GM21367 (cell line): ENCODE measurements around the gene GTF2F2.

Experiments
- ATAC-seq: cut with Tn5 transposase; IDR thresholded peaks from one replicate; pipeline ENCODE4 v1.9.1; 2021; ENCODE audit not compliant: unreplicated experiment

Gene GTF2F2

GRCh38 chr13:45120967-45121831, 889 bp downstream of the GTF2F2 start:
- ATAC-seq, result no peak

DNA sequence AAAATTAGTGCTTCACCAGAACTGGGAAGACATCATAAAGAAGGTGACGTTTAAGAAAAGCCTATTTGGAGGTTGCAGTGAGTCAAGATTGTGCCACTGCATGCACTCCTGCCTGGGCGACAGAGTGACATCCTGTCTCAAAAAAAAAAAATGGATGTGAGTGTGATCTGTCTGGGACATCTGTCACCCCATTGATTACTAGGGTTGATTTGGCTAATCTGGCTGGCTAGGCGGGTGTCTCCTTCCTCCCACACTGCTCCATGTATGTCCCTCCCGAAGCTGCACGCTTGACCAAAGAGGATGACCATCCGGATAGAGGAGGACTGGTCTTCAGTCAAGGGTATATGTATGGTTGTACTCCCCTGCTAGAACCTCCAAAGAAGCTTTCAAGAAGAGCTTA, 2.6 kb downstream of the GTF2F2 start:
- no peak for ATAC-seq

DNA sequence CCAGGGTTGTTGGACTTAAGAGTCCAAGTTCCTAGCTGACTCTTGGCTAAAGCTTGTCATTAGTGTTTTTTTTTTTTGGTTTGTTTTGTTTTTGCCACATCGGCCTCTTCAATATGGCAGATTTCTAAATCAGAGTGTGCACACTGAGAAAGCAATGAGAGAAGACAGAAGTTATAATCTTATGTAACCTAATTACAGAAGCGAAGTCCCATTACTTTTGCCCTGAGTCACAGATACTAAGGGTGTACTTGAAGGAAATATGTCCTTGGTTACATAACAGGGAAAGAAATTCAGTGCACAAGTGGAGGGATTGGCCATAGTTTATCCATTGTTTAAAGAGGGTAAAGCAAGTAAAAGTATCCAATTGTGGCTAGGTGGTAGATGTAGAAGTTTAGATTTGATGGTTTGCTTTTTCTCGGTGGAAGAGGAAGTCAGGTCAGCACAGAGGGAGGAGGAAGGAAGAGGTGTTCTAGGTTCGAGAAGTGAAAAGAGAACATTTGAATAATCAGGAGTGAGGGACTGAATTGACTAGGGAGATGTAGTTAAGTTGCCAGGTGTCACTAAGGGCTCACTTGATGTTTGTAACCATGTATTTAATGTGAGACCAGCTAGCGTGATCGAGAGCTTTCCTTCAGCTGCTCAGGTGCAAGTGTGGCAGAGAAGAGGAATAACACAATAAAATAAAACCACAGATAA, 12.2 kb downstream of the GTF2F2 start:
- peak; percentile 80 for ATAC-seq

- ATAC-seq, result no peak
Measured at GRCh38 chr13:45133396-45134118, 13.2 kb downstream of the GTF2F2 start.

GRCh38 chr13:45136741-45137504, 16.6 kb downstream of the GTF2F2 start:
- ATAC-seq, result no peak

DNA sequence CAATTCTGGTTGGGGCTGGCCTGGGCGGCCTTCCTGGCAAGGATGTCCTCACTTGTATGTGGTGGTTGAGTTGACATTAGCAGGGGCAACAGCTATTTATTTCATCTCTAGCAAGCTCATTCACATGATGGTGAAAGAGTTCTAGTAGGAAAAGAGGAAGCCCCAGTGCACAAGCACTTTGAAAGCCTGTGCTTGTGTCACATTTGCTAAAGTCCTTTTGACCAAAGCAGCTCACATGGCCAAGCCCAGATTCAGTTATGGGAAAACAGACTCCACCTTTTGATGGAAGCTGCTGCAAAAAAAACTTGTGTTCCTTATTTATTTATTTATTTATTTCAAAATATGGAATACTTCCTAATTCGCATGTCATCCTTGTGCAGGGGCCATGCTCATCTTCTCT, 17.2 kb downstream of the GTF2F2 start:
- ATAC-seq, result no peak

GRCh38 chr13:45138282-45138681, 18.0 kb downstream of the GTF2F2 start:
- ATAC-seq, result no peak

DNA sequence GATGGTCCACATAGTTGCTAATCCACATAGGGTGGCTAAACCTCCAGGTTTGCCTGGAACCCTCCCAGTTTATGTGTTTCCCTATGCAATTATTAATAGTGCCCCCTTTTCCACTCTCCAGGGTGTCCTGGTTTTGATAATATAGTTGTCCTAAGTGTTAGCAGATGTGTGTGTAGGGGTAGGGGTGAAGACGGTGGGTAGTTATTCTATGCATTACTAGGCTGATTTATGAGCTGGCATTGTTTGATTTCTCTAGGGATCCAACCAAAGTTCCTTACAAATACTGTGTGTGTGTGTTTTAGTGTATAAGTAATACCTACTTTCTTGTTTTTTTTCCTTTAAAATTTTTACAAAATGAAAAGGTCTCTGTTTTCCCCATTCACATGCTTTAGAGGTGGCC, 21.1 kb downstream of the GTF2F2 start:
- ATAC-seq, result no peak

- ATAC-seq, result no peak
Measured at GRCh38 chr13:45142440-45143345, 22.4 kb downstream of the GTF2F2 start.

- no peak for ATAC-seq
Measured at GRCh38 chr13:45143346-45143751, 23.0 kb downstream of the GTF2F2 start.

GRCh38 chr13:45149964-45150363, 29.7 kb downstream of the GTF2F2 start:
- ATAC-seq, result no peak

DNA sequence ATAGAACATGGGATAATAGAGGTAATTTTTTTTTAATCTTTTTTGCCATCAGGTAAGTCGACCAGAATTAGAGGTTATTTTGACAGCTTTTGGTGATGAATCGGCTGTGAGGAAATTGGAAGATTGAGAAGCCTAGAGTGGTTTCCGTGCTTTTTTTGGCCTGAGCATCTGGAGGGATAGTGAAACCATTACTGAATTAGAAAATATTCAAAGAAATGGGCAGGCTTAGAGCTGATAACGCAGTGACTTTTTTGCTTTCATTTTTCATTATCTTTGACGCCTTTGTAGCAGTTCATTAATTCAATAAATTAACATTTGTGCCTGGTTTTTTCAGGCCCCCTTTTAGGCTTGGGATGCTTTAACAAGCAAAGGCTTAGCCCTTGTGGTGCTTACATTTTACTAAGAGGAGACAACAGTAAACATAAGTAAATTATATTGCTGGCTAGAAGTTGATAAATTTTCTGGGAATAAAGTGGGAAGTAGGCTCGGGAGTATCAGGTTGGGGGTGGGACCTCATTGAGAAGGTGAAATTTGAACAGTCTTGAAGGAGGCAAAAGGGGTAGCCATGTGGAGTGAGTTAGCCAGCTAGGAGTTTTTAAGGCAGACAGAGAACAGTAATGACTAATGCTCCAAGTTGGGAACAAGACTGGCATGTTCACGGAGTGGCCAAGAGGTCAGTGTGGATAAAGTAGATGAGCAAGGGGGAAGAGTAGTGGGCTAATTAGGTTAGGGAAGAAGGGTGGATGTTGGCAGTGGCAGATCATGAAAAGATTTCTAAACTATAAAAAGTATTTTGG, 36.5 kb downstream of the GTF2F2 start:
- no peak for ATAC-seq

DNA sequence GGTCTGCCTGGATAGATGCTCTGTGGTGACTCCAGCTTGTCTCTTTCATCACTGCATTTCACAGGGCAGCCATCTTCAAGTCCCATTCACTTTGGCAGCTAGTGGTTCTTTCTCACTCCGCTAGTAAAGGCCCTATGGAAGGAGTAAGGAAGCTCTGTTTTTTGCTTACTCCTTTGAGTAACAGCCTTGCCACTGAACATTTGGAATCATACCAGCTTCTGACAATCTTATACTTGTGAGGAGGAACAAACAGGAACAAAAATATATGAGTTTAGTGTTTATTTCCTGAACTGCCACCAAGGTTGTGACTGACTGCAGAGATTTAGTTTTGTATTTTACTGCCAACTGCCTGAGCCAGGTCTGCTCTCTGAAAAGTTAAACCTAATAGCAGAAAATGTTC, 41.9 kb downstream of the GTF2F2 start:
- ATAC-seq, result no peak

DNA sequence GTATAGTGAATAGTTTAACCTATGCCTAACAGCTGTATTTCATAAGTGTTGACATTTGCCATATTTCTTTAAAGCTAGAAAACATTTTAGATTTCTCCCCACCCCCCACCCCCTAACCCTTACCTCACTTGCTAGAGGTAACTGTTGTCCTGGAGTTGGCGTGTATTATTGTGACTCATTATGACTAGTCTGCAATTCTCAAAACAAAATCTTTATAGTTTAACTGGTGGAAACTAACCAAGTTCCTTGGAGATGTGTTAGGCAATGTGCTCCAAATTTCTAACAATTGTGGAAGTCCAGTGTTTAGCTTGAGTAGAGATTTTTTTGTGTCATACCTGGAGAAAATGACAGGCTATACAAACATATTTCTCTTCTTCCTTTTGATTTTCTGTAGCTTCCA, 42.5 kb downstream of the GTF2F2 start:
- no peak for ATAC-seq

GRCh38 chr13:45166858-45167257, 46.5 kb downstream of the GTF2F2 start:
- no peak for ATAC-seq

DNA sequence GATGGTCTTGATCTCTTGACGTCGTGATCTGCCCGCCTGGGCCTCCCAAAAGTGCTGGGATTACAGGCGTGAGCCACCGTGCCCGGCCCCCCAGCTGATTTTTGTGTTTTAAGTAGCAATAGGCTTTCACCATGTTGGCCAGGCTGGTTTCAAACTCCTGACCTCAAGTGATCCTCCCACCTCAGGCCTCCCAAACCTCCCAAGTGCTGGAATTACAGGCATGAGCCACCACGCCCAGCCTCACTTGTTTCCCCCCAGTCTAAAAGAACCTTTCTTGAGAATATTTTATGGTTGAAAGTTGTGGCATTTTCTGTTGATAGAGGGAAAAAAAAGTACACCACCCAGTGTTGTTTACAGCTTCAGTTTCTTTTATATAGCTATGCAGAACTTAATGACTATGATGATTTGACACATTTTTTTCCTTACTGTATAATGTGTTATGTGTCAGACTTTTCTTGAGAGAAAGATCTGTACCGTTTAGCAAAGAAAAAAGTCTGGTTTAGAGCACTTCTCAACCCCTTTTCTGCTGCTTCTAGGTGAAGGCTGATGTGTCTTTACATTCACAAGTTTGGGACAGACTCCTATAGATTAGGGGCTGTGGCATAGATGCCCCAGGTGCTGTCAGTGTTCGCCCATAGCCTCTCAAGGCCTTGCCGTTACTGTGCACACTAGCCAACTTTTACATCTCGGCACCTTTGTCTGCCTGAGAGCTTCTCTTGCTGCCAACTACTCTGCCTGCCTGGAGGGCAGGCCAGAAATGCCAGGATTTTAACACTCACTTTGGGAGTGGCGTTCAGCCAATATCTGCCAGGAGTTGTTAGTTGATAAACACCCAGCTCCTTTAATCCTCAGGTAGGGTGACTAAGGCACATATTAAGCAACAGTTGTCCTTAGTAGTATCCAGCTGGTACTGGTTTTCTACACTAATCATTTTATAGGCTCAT, 47.6 kb downstream of the GTF2F2 start:
- no peak for ATAC-seq

- no peak for ATAC-seq
Measured at GRCh38 chr13:45168555-45168930, 48.2 kb downstream of the GTF2F2 start.

DNA sequence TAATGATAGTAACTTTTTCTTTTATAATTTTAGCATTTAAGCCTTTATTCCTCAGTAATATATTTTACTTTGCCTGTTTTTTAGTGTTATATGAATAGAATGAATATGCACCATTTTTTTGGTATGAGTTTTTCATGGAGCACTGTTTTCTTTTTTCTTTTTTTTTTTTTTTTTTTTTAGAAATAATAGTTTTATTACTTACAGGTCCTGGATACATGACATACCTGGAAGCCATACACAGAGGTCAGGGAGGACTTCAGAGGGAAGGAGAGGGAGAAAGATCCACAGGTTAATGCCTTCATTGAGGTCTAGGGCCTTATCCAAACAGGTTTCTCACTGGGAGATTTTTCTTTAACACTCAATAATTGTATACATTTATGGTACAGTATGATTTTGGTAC, 54.2 kb downstream of the GTF2F2 start:
- no peak for ATAC-seq
